Heart right ventricle (tissue), 16 donors: ENCODE data around the gene STX17. TPM values are rescaled to one million over a fixed set of nuclear protein-coding genes. Genes with fewer than 3 reads are reported as not detected.

Experiments
- ATAC-seq, 8 donors: fragments of 200-7000 bp; cut with Tn5 transposase; one replicate each; pipeline ENCODE4 v1.9.1; 2020; ENCODE audit warnings: mild to moderate bottlenecking in 8 of 8, moderate library complexity in 8 of 8, moderate number of reproducible peaks in 1 of 8
- DNase-seq, 2 donors: peaks; one replicate each; pipeline ENCODE4 v3.0.0-alpha.2; 2020
- H3K27ac ChIP-seq, 10 donors: fragments of 200-600 bp; sonication (generic) in 2 of 10; one replicate each; pipeline versions ENCODE4 v1.5.0 to v1.8.0; 2020 to 2022; ENCODE audit warnings: mild to moderate bottlenecking in 3 of 10
- H3K27me3 ChIP-seq, 7 donors: fragments of 200-600 bp; one replicate each; pipeline ENCODE4 v1.8.0; 2021 to 2022; ENCODE audit warnings: mild to moderate bottlenecking in 2 of 7
- H3K36me3 ChIP-seq, 9 donors: fragments of 200-600 bp; sonication (generic) in 1 of 9; one replicate each; pipeline versions ENCODE4 v1.5.0 to v1.8.0; 2020 to 2022; ENCODE audit warnings: mild to moderate bottlenecking in 2 of 9
- H3K4me1 ChIP-seq, 9 donors: fragments of 200-600 bp; sonication (generic) in 1 of 9; one replicate each; pipeline versions ENCODE4 v1.5.0 to v1.8.0; 2020 to 2022; ENCODE audit warnings: mild to moderate bottlenecking in 4 of 9
- H3K4me3 ChIP-seq, 10 donors: fragments of 200-600 bp; sonication (generic) in 2 of 10; one replicate each; pipeline versions ENCODE4 v1.5.0 to v1.8.0; 2020 to 2022; ENCODE audit warnings: mild to moderate bottlenecking in 7 of 10, moderate library complexity in 2 of 10
- H3K9me3 ChIP-seq, 11 donors: fragments of 200-600 bp in 10 of 11; sonication (generic) in 2 of 11; one replicate each; pipeline versions ENCODE4 v1.5.0 to v1.8.0; 2013 to 2022; ENCODE audit warnings: mild to moderate bottlenecking in 2 of 11, control low read depth in 1 of 11, moderate library complexity in 1 of 11
- WGBS, 2 donors: extraction: QIAGEN DNeasy Blood & Tissue Kit; methylation state at CpG; one replicate each; pipeline ENCODE4 v1.1.7; 2013; ENCODE audit warnings: inconsistent platforms in 1 of 2; 5-methylcytosine and 5-hydroxymethylcytosine counted together
- intact Hi-C, 10 donors: fragments of 100-400 bp; cut with DNase I; formaldehyde crosslinking; loops; one replicate each; pipeline versions ENCODE4 v1.11.1 to v1.14.2; 2022
- polyA plus RNA-seq, 2 donors: library from polyadenylated mRNA; stranded (reverse); fragments of 200-250 nt; gene quantifications; one replicate each; pipeline ENCODE4 v1.2.3, GENCODE V29; 2013
- total RNA-seq, 10 donors: library from RNA; stranded (reverse); fragmentation: NEBNext Ultra II Directional in 3 of 10; extraction: Animal tissue kit (Norgen Biotek cat#: 25700) in 3 of 10; gene quantifications; one replicate each; pipeline versions ENCODE4 v1.2.1 to v1.2.4, GENCODE V29; 2021 to 2023
- TF ChIP-seq, protein P1 (sequence below), 9 donors: fragments of 200-600 bp; sonication (generic) in 2 of 9; IDR thresholded peaks; one replicate each; pipeline versions ENCODE4 v1.5.0 to v1.8.0; 2021 to 2022; ENCODE audit warnings: antibody characterized with exemption in 9 of 9, mild to moderate bottlenecking in 5 of 9, moderate library complexity in 1 of 9
- donor health status: Arrhythmogenic right ventricular cardiomyopathy.
- donor health status: ischemic (EF 13 %, LVEDD 7.1; RV severe dilation, severe dysfunction).
- donor health status: healthy with polysubstance abuse.
- donor health status: DM: no; HTN: yes; CAD: no.
- donor health status: DM: no; HTN: no; CAD: no.
- donor health status: ischemic (EF 25% LVEDD 6.9; RV normal size, moderate dysfunction).
- donor health status: ischemic (EF 25% LVEDD 5.7; RV mildly dilated, moderate dysfunction).
- donor health status: healthy.
- donor health status: DM: yes; HTN: yes; CAD: no.
- donor health status: Ischemic cardiomyopathy.
- donor health status: ischemic (EF 35%, LVEDD 5.7; RV mildly dilated, moderate dysfunction).
- donor health status: nonischemic (EF 11% LVEDD 7.7; RV severe dilation, severe dysfunction).
- donor health status: DM: yes; HTN: yes; CAD: no.
- donor health status: PGD.
- donor health status: ischemic (EF 29% LVEDD 5.4; RV normal size, mild dysfunction).
- donor health status: nonischemic (EF 23%, LVEDD 6.1; RV moderate dilation, normal function).

Gene STX17
- total and polyA plus RNA-seq, 12 donors, result 4.1 to 31.1 (median 23.5) TPM

DNA sequence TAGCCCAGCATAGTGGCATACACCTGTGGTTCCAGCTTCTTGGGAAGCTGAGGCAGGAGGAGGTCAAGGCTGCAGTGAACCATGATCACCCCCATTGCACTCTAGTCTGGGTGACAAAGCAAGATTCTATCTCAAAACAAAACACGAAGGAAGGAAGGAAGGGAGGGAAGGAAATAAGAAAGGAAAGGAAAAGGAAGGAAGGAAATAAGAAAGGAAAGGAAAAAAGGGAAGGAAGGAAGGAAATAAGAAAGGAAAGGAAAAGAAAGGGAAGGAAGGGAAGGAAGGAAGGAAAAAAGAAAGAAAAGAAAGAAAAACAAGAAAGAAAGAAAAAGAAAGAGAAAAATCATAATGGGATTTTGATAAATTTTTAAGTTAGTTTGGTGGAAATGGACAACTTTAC lies 3.1 kb upstream of the STX17 start:
- H3K27me3 ChIP-seq, result no peaks in the 10 kb centered on the region
- TF ChIP-seq, protein P1, sequence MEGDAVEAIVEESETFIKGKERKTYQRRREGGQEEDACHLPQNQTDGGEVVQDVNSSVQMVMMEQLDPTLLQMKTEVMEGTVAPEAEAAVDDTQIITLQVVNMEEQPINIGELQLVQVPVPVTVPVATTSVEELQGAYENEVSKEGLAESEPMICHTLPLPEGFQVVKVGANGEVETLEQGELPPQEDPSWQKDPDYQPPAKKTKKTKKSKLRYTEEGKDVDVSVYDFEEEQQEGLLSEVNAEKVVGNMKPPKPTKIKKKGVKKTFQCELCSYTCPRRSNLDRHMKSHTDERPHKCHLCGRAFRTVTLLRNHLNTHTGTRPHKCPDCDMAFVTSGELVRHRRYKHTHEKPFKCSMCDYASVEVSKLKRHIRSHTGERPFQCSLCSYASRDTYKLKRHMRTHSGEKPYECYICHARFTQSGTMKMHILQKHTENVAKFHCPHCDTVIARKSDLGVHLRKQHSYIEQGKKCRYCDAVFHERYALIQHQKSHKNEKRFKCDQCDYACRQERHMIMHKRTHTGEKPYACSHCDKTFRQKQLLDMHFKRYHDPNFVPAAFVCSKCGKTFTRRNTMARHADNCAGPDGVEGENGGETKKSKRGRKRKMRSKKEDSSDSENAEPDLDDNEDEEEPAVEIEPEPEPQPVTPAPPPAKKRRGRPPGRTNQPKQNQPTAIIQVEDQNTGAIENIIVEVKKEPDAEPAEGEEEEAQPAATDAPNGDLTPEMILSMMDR (IDR thresholded peaks at IDR 0.05), result no peak
- no peaks in the 10 kb centered on the region for H3K36me3 ChIP-seq
- no peak for ATAC-seq
- H3K27ac ChIP-seq, result no peak overlapping the region
- peaks cover 0 to 19% (median 16%) of the 10 kb centered on the region in 9 donors for H3K4me1 ChIP-seq
- intact Hi-C loops, result loop anchor here in 1 of 10 donors (10.0 kb wide), 1 partner anchor 79 kb away; the partner anchor contains the start of gene NR4A3
- H3K9me3 ChIP-seq, result no peaks in the 10 kb centered on the region
- 64 to 71% methylated on average over 1 of the region's 1 CpG for WGBS, 2 donors
- no peak for DNase-seq
- H3K4me3 ChIP-seq, result no peak overlapping the region

DNA sequence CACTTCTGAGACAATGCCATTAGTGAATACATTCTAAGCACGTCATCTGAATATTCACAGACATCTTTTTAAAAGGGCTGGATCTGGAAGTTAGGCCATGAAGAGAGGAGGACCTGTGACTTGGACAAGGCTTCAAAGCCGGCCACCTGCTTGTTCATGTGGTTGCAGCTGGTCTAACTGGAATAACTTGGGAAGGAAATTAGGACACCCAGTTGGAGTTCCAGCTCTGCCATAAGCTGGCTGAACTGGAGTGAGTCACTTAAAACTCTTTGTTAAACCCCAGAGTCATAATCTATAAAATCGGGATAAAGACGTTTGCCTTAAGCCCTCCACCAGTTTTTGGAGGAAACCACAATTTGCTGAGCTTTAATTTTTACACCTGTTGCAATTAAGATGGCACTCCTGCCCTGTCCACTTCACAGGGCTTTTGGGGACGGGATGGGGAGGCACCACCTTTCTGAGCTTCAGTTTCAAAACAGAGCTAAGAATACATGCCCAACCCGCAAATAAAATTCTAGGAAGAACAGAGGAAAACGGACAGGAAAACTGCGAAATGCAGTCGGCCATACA lies 536 bp upstream of the STX17 start:
- peaks cover 0 to 2% (median 0%) of the 10 kb centered on the region in 9 donors for H3K36me3 ChIP-seq
- H3K27ac ChIP-seq, result peak overlapping the region; percentile 91 to 99 (median 98)
- DNase-seq (no peak), ATAC-seq (peak in 1 of 8 donors; percentile 3)
- peaks cover 0 to 26% (median 18%) of the 10 kb centered on the region in 9 donors for H3K4me1 ChIP-seq
- no peaks in the 10 kb centered on the region for H3K27me3 ChIP-seq
- no peaks in the 10 kb centered on the region for H3K9me3 ChIP-seq
- intact Hi-C loops, result loop anchor here in 6 of 10 donors (2.0 to 10.0 kb wide), 5 partner anchors 81 to 99 kb away; partner anchors contain the start of gene NR4A3 (in 2 of the 6)
- WGBS, 2 donors, result 33 to 34% methylated on average over 9 of the region's 9 CpGs
- TF ChIP-seq, protein P1 (IDR thresholded peaks at IDR 0.05), result no peak
- H3K4me3 ChIP-seq, result peak overlapping the region; percentile 74 to 99 (median 94)

DNA sequence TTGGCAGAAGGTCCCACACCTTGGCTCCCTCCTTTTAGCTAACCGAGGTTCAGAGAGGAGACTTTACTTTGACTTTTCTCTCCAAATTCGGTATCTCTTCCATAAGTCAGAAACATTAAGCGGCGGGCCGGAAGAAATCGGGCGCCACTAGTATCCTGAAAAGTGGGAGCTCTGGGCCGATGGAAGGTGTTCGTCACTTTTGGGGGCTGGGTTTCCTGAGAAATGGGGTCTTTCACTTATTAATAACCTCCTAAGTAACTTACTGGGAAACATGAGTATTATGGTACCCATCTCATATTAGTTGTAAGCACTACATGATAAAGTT lies 716 bp downstream of the STX17 start:
- intact Hi-C loops, result loop anchor here in 6 of 10 donors (2.0 to 10.0 kb wide), 5 partner anchors 82 to 100 kb away; partner anchors contain the start of gene NR4A3 (in 2 of the 6)
- peaks cover 0 to 14% (median 0%) of the 10 kb centered on the region in 9 donors for H3K36me3 ChIP-seq
- H3K27ac ChIP-seq, result peak overlapping the region; percentile 91 to 99 (median 98)
- ATAC-seq (peak in 2 of 8 donors; percentile 21 to 32), DNase-seq (no peak)
- peak overlapping the region; percentile 74 to 99 (median 94) for H3K4me3 ChIP-seq
- 8 to 12% methylated on average over 9 of the region's 9 CpGs for WGBS, 2 donors
- H3K27me3 ChIP-seq, result no peaks in the 10 kb centered on the region
- H3K4me1 ChIP-seq, result peaks cover 0 to 26% (median 18%) of the 10 kb centered on the region in 9 donors
- TF ChIP-seq, protein P1 (IDR thresholded peaks at IDR 0.05), result no peak
- H3K9me3 ChIP-seq, result no peaks in the 10 kb centered on the region

DNA sequence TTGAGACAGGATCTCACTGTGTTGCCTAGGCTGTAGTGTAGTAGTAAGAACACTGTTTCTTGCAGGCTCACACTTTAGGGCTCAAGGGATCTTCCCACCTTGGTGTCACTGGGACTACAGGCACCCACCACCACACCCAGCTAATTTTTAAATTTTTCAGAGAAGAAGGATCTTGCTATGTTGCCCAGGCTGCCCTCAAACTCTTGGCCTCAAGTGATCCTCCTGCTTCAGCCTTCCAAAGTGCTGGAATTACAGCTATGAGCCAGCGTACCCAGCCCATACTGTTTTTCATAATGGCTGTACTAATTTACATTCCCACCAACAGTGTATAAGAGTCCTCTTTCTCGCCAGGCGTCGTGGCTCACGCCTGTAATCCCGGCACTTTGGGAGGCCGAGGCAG lies 5.1 kb downstream of the STX17 start:
- DNase-seq (no peak), ATAC-seq (no peak)
- TF ChIP-seq, protein P1 (IDR thresholded peaks at IDR 0.05), result no peak
- no peak overlapping the region for H3K4me3 ChIP-seq
- H3K9me3 ChIP-seq, result no peaks in the 10 kb centered on the region
- H3K27ac ChIP-seq, result no peak overlapping the region
- intact Hi-C loops, result loop anchor here in 1 of 10 donors (10.0 kb wide), 1 partner anchor 87 kb away; the partner anchor contains the start of gene NR4A3
- peaks cover 0 to 39% (median 9%) of the 10 kb centered on the region in 9 donors for H3K36me3 ChIP-seq
- 97 to 98% methylated on average over 7 of the region's 7 CpGs for WGBS, 2 donors
- peaks cover 0 to 22% (median 14%) of the 10 kb centered on the region in 9 donors for H3K4me1 ChIP-seq
- no peaks in the 10 kb centered on the region for H3K27me3 ChIP-seq
